ENCODE measurements around the gene DDX46. TPM values are rescaled to one million over a fixed set of nuclear protein-coding genes. Genes with fewer than 3 reads are reported as not detected.

The DDX46 gene
- total RNA-seq, 1 donor from 2014 or later: 27.6 TPM

- DNase-seq (ENCODE audit: missing footprints) (no peak), ATAC-seq (no peak)
- intact Hi-C loops (cut with DNase I): no loop called here
Measured at GRCh38 chr5:134769206-134769605, 10.6 kb downstream of the DDX46 start.

- ATAC-seq (no peak), DNase-seq (ENCODE audit: missing footprints) (no peak)
- intact Hi-C loops (cut with DNase I): no loop called here
Measured at GRCh38 chr5:134772461-134773125, 14.0 kb downstream of the DDX46 start.

GRCh38 chr5:134777366-134777765, 18.8 kb downstream of the DDX46 start:
- ATAC-seq (no peak), DNase-seq (ENCODE audit: missing footprints) (no peak)
- intact Hi-C loops (cut with DNase I): no loop called here

- intact Hi-C loops (cut with DNase I): loop anchor here (10.0 kb wide), 1 partner anchor 90 kb away; no protein-coding TSS in a partner anchor
- no peak for DNase-seq (ENCODE audit: missing footprints)
- no peak for ATAC-seq
Measured at GRCh38 chr5:134784241-134784920, 25.8 kb downstream of the DDX46 start.

- intact Hi-C loops (cut with DNase I): loop anchor here (10.0 kb wide), 1 partner anchor 90 kb away; no protein-coding TSS in a partner anchor
- ATAC-seq: no peak
- no peak for DNase-seq (ENCODE audit: missing footprints)
Measured at GRCh38 chr5:134784946-134785620, 26.5 kb downstream of the DDX46 start.

- intact Hi-C loops (cut with DNase I): loop anchor here (10.0 kb wide), 1 partner anchor 93 kb away; no protein-coding TSS in a partner anchor
- no peak for ATAC-seq
- DNase-seq (ENCODE audit: missing footprints): no peak
Measured at GRCh38 chr5:134787692-134788091, 29.1 kb downstream of the DDX46 start.

GRCh38 chr5:134791580-134791979, 33.0 kb downstream of the DDX46 start:
- ATAC-seq (no peak), DNase-seq (ENCODE audit: missing footprints) (no peak)
- intact Hi-C loops (cut with DNase I): no loop called here

GRCh38 chr5:134792286-134792685, 33.7 kb downstream of the DDX46 start:
- intact Hi-C loops (cut with DNase I): no loop called here
- DNase-seq (ENCODE audit: missing footprints): no peak
- no peak for ATAC-seq

GRCh38 chr5:134793111-134793510, 34.5 kb downstream of the DDX46 start:
- ATAC-seq (no peak), DNase-seq (ENCODE audit: missing footprints) (no peak)
- intact Hi-C loops (cut with DNase I): no loop called here

GRCh38 chr5:134794082-134794481, 35.5 kb downstream of the DDX46 start:
- DNase-seq (ENCODE audit: missing footprints): no peak
- intact Hi-C loops (cut with DNase I): no loop called here

GRCh38 chr5:134794819-134795218, 36.2 kb downstream of the DDX46 start:
- intact Hi-C loops (cut with DNase I): no loop called here
- ATAC-seq: no peak
- DNase-seq (ENCODE audit: missing footprints): no peak

More at GRCh38 chr5:134794082-134794481, 35.5 kb downstream of the DDX46 start:
- no peak for ATAC-seq

- DNase-seq (ENCODE audit: missing footprints) (no peak), ATAC-seq (no peak)
- intact Hi-C loops (cut with DNase I): no loop called here
Measured at GRCh38 chr5:134798468-134798867, 39.9 kb downstream of the DDX46 start.

GRCh38 chr5:134803821-134804220, 45.2 kb downstream of the DDX46 start:
- intact Hi-C loops (cut with DNase I): no loop called here
- no peak for DNase-seq (ENCODE audit: missing footprints)
- ATAC-seq: no peak

GRCh38 chr5:134813407-134813806, 54.8 kb downstream of the DDX46 start:
- ATAC-seq (no peak), DNase-seq (ENCODE audit: missing footprints) (no peak)
- intact Hi-C loops (cut with DNase I): no loop called here

GRCh38 chr5:134813827-134814226, 55.2 kb downstream of the DDX46 start:
- no peak for DNase-seq (ENCODE audit: missing footprints)
- intact Hi-C loops (cut with DNase I): no loop called here
- no peak for ATAC-seq

GRCh38 chr5:134817006-134817405, 58.4 kb downstream of the DDX46 start:
- no peak for DNase-seq (ENCODE audit: missing footprints)
- intact Hi-C loops (cut with DNase I): no loop called here

GRCh38 chr5:134818776-134819175, 60.2 kb downstream of the DDX46 start:
- no peak for ATAC-seq
- DNase-seq (ENCODE audit: missing footprints): no peak
- intact Hi-C loops (cut with DNase I): no loop called here

More at GRCh38 chr5:134817006-134817405, 58.4 kb downstream of the DDX46 start:
- ATAC-seq: no peak

GRCh38 chr5:134819407-134819963, 60.9 kb downstream of the DDX46 start:
- ATAC-seq: no peak
- no peak for DNase-seq (ENCODE audit: missing footprints)
- intact Hi-C loops (cut with DNase I): no loop called here

GRCh38 chr5:134821841-134822240, 63.3 kb downstream of the DDX46 start:
- DNase-seq (ENCODE audit: missing footprints): no peak
- no peak for ATAC-seq
- intact Hi-C loops (cut with DNase I): no loop called here

Measured in Right ventricle myocardium inferior (tissue), 1 donor.